GM12865 (cell line): Measurements from ENCODE around the gene ARRB2.
"Not testable (repeated sequence)": the region's sequence is repeated elsewhere in the genome, so short reads cannot be mapped to it uniquely, and the experiment has no call there.

Source experiments
- DNase-seq: peaks from one replicate; pipeline ENCODE4 v3.0.0; 2010; ENCODE audit warnings: low read depth
- H3K4me3 ChIP-seq: 2 replicates; pipeline ENCODE4 v1.5.1; 2011; ENCODE audit warnings: mild to moderate bottlenecking, low read depth, low read length, control low read depth
- CTCF ChIP-seq: IDR thresholded peaks from 2 replicates; pipeline ENCODE4 v1.5.1; 2011; ENCODE audit warnings: low read length, control low read depth, low read depth, inconsistent platforms; ENCODE audit not compliant: insufficient read depth; ENCODE audit errors: missing control alignments

ARRB2 gene

GRCh38 chr17:4678448-4679026, 31.9 kb upstream of the ARRB2 start:
- no peak overlapping the region for H3K4me3 ChIP-seq
- TF ChIP-seq CTCF, result no peak
- no peak for DNase-seq

- DNase-seq, result no peak
- H3K4me3 ChIP-seq, result no peak overlapping the region
- TF ChIP-seq CTCF, result no peak
Observed at GRCh38 chr17:4679658-4680057, 30.8 kb upstream of the ARRB2 start.

GRCh38 chr17:4683739-4684138, 26.7 kb upstream of the ARRB2 start:
- not testable (repeated sequence) for H3K4me3 ChIP-seq, DNase-seq

- not testable (repeated sequence) for H3K4me3 ChIP-seq, DNase-seq
Observed at GRCh38 chr17:4689872-4690271, 20.6 kb upstream of the ARRB2 start.

- no peak for TF ChIP-seq CTCF
- DNase-seq, result no peak
- H3K4me3 ChIP-seq, result no peak overlapping the region
Observed at GRCh38 chr17:4690745-4691144, 19.7 kb upstream of the ARRB2 start.

- no peak for TF ChIP-seq CTCF
- H3K4me3 ChIP-seq, result no peak overlapping the region
- DNase-seq, result no peak
Observed at GRCh38 chr17:4691686-4692085, 18.7 kb upstream of the ARRB2 start.

GRCh38 chr17:4693416-4693815, 17.0 kb upstream of the ARRB2 start:
- no peak for DNase-seq
- no peak for TF ChIP-seq CTCF
- H3K4me3 ChIP-seq, result no peak overlapping the region

- H3K4me3 ChIP-seq, result peak overlapping the region; percentile 43
- TF ChIP-seq CTCF, result no peak
- DNase-seq, result peak; percentile 70
Observed at GRCh38 chr17:4696437-4696805, 14.0 kb upstream of the ARRB2 start.

GRCh38 chr17:4699401-4700056, 10.9 kb upstream of the ARRB2 start:
- not testable (repeated sequence) for H3K4me3 ChIP-seq, DNase-seq
